Retinal pigment epithelial cell (primary cell): Measurements from ENCODE around the gene SPAG8.

ENCODE experiments used
- DNase-seq: peaks from one replicate; pipeline ENCODE4 v3.0.0-alpha.2; 2010; ENCODE audit warnings: low read depth
- H3K4me3 ChIP-seq: 2 replicates; pipeline ENCODE4 v1.5.1; 2011; ENCODE audit warnings: mild to moderate bottlenecking, low read length, control low read depth, moderate library complexity
- TF ChIP-seq, protein P1 (sequence below): conservative IDR thresholded peaks from 2 replicates; pipeline ENCODE4 v1.5.1; 2011; ENCODE audit warnings: low read depth, low read length, control low read depth, inconsistent platforms

Gene SPAG8

DNA sequence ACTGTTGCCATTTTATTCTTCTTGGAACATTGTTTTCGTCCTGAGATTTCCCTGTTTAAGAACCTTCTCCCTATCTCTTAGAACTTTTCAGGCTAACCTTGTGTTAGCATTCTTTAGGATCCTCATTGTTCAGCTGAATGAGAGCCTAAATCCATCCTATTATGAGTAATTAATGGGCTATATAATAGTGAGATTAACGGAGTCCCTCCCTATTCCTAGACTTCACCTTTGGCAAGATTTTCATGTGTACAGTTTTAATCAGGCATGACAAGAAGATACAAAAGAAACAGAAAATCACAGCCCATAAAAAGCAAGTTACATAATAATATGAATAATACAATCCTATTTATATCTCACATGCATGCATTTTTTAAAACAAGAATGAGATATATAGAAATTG is 48.9 kb downstream of the SPAG8 start:
- no peak for DNase-seq
- TF ChIP-seq, protein P1, sequence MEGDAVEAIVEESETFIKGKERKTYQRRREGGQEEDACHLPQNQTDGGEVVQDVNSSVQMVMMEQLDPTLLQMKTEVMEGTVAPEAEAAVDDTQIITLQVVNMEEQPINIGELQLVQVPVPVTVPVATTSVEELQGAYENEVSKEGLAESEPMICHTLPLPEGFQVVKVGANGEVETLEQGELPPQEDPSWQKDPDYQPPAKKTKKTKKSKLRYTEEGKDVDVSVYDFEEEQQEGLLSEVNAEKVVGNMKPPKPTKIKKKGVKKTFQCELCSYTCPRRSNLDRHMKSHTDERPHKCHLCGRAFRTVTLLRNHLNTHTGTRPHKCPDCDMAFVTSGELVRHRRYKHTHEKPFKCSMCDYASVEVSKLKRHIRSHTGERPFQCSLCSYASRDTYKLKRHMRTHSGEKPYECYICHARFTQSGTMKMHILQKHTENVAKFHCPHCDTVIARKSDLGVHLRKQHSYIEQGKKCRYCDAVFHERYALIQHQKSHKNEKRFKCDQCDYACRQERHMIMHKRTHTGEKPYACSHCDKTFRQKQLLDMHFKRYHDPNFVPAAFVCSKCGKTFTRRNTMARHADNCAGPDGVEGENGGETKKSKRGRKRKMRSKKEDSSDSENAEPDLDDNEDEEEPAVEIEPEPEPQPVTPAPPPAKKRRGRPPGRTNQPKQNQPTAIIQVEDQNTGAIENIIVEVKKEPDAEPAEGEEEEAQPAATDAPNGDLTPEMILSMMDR, result no peak
- H3K4me3 ChIP-seq, result no peak overlapping the region

DNA sequence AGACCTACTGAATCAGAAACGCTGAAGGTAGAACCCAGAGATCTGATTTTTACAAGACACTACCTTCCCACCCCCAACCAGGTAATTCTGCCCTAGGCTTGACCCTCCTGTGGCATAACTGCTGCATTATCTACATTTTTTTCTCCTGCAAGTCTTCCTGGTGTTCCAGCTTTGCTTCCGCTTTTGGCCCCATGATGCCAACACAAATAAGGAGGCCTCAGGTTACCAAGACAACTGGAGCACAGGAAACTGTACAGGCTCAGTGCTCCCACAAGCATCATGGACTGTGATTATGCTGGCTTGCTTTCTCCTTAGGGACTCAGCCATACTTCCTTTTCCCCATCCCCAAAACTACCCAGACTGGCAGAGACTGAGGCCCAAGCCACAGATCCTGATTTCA is 51.4 kb downstream of the SPAG8 start:
- no peak overlapping the region for H3K4me3 ChIP-seq
- peak; percentile 52 for DNase-seq
- TF ChIP-seq, protein P1, result no peak

DNA sequence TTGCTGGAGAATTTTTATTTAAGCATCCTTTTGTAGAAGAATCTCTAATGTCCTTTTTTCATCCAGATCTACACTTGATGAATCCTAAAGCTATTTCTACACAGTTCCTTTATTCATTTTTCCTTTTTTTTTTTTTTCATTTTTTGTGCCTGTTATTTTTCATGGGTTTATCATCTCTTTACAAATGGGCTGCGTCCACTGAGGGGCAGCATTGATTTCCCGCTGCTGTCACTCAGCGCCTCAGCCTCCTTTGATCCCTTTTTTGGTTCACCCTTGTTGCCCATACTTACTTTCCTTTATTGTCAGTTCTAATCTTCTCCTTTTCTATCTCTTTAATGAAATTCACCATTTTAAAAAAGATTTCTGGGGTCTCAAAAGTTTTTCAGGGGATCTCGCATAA is 52.3 kb downstream of the SPAG8 start:
- no peak overlapping the region for H3K4me3 ChIP-seq
- TF ChIP-seq, protein P1, result no peak
- no peak for DNase-seq
